ENCODE measurements around the gene CSNK1D. TPM values are rescaled to one million over a fixed set of nuclear protein-coding genes. Genes with fewer than 3 reads are reported as not detected.

CSNK1D gene
- polyA plus RNA-seq, 1 donor from 2014 or later: 29.9 TPM

DNA sequence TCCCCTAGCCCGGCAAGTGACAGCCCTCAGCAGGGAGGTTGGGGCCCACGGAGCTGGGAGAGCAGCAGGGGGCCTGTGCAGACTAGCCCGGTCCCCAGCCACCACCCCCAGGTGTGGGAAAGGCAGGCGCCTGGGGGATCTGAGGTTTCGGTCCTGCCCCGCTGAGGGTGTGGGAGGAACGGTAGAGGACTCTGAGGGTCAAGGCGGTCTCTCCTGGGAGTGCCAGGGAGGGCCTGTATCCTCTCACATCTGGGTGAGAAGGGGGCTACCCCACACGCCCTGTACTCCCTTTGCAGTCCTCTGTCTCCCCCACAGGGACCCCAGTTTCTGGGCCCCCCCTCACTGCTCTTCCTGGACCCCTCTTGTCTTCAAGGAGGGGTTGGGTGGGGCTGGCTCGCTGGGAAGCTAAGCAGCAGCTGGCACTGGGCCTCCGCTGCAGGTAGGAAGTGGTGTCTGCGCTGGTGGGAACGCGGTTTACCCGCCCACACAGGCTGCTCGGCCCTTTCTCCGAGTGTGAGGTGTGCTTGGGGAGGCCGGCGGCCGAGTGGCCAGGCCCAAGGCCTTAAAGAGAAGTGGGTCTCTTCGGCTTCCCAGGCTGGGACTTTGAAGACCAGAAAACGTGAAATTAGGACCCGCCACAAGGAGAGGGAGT is 28.5 kb upstream of the CSNK1D start:
- H3K36me3 ChIP-seq (ENCODE audit: insufficient read depth, low read length): no peaks in the 10 kb centered on the region
- TF ChIP-seq SMC3 (conservative IDR thresholded peaks at IDR 0.05; ENCODE audit: poor library complexity) (no peak), EP300 (conservative IDR thresholded peaks at IDR 0.05; ENCODE audit: poor library complexity, severe bottlenecking) (no peak), TAF1 (IDR thresholded peaks at IDR 0.05; ENCODE audit: low read depth) (no peak), RAD21 (conservative IDR thresholded peaks at IDR 0.05) (no peak), MXI1 (conservative IDR thresholded peaks at IDR 0.05; ENCODE audit: poor library complexity, severe bottlenecking) (no peak), POLR2AphosphoS5 (IDR thresholded peaks at IDR 0.05) (no peak), CTCF (IDR thresholded peaks at IDR 0.05; ENCODE audit: poor library complexity, severe bottlenecking) (no peak), EZH2 (IDR thresholded peaks at IDR 0.05; ENCODE audit: borderline replicate concordance, insufficient read depth, low read length, poor library complexity, severe bottlenecking) (no peak)
- TF ChIP-seq, protein P1, sequence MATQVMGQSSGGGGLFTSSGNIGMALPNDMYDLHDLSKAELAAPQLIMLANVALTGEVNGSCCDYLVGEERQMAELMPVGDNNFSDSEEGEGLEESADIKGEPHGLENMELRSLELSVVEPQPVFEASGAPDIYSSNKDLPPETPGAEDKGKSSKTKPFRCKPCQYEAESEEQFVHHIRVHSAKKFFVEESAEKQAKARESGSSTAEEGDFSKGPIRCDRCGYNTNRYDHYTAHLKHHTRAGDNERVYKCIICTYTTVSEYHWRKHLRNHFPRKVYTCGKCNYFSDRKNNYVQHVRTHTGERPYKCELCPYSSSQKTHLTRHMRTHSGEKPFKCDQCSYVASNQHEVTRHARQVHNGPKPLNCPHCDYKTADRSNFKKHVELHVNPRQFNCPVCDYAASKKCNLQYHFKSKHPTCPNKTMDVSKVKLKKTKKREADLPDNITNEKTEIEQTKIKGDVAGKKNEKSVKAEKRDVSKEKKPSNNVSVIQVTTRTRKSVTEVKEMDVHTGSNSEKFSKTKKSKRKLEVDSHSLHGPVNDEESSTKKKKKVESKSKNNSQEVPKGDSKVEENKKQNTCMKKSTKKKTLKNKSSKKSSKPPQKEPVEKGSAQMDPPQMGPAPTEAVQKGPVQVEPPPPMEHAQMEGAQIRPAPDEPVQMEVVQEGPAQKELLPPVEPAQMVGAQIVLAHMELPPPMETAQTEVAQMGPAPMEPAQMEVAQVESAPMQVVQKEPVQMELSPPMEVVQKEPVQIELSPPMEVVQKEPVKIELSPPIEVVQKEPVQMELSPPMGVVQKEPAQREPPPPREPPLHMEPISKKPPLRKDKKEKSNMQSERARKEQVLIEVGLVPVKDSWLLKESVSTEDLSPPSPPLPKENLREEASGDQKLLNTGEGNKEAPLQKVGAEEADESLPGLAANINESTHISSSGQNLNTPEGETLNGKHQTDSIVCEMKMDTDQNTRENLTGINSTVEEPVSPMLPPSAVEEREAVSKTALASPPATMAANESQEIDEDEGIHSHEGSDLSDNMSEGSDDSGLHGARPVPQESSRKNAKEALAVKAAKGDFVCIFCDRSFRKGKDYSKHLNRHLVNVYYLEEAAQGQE (IDR thresholded peaks at IDR 0.05; ENCODE audit: borderline replicate concordance): no peak
- H3K27me3 ChIP-seq (ENCODE audit: insufficient read depth, low read depth, low read length): no peaks in the 10 kb centered on the region
- no peaks in the 10 kb centered on the region for H3K9me2 ChIP-seq (ENCODE audit: insufficient read depth, low read length)
- no peak overlapping the region for H3K9ac ChIP-seq (ENCODE audit: low read length)
- H3K4me2 ChIP-seq (ENCODE audit: low read length): no peak overlapping the region
- H3K27ac ChIP-seq (ENCODE audit: low read length): no peak overlapping the region
- no peak overlapping the region for H2AFZ ChIP-seq (ENCODE audit: low read depth, low read length)
- H3K79me2 ChIP-seq (replicated peaks; ENCODE audit: insufficient read depth, low read length): no peaks in the 10 kb centered on the region
- H4K20me1 ChIP-seq (ENCODE audit: insufficient read depth): no peaks in the 10 kb centered on the region
- no peak overlapping the region for H3K4me3 ChIP-seq (ENCODE audit: low read length)
- no peaks in the 10 kb centered on the region for H3K9me3 ChIP-seq (ENCODE audit: low read length)
- no peaks in the 10 kb centered on the region for H3F3A ChIP-seq (ENCODE audit: insufficient read depth, low read length, poor library complexity, severe bottlenecking)

GRCh38 chr17:82301300-82301915 is 27.9 kb upstream of the CSNK1D start:
- no peaks in the 10 kb centered on the region for H3K36me3 ChIP-seq (ENCODE audit: insufficient read depth, low read length)
- no peaks in the 10 kb centered on the region for H4K20me1 ChIP-seq (ENCODE audit: insufficient read depth)
- no peaks in the 10 kb centered on the region for H3K9me2 ChIP-seq (ENCODE audit: insufficient read depth, low read length)
- H3K4me2 ChIP-seq (ENCODE audit: low read length): no peak overlapping the region
- TF ChIP-seq SMC3 (conservative IDR thresholded peaks at IDR 0.05; ENCODE audit: poor library complexity): no peak
- no peak for TF ChIP-seq POLR2AphosphoS5 (IDR thresholded peaks at IDR 0.05)
- no peak for TF ChIP-seq EP300 (conservative IDR thresholded peaks at IDR 0.05; ENCODE audit: poor library complexity, severe bottlenecking)
- TF ChIP-seq, protein P1 (IDR thresholded peaks at IDR 0.05; ENCODE audit: borderline replicate concordance): no peak
- H3K27ac ChIP-seq (ENCODE audit: low read length): no peak overlapping the region
- no peak overlapping the region for H3K4me3 ChIP-seq (ENCODE audit: low read length)
- no peaks in the 10 kb centered on the region for H3K9me3 ChIP-seq (ENCODE audit: low read length)
- no peaks in the 10 kb centered on the region for H3F3A ChIP-seq (ENCODE audit: insufficient read depth, low read length, poor library complexity, severe bottlenecking)
- no peak overlapping the region for H2AFZ ChIP-seq (ENCODE audit: low read depth, low read length)
- no peak overlapping the region for H3K9ac ChIP-seq (ENCODE audit: low read length)
- no peaks in the 10 kb centered on the region for H3K79me2 ChIP-seq (replicated peaks; ENCODE audit: insufficient read depth, low read length)
- no peaks in the 10 kb centered on the region for H3K27me3 ChIP-seq (ENCODE audit: insufficient read depth, low read depth, low read length)

Measured in neural cell (in vitro differentiated cells).